ENCODE results near the gene P2RX7.
"Not testable (repeated sequence)": the region's sequence is repeated elsewhere in the genome, so short reads cannot be mapped to it uniquely, and the experiment has no call there.

The P2RX7 gene

GRCh38 chr12:121172145-121172544, 39.5 kb downstream of the P2RX7 start:
- DNase-seq = no peak

- DNase-seq = peak in 8 of 14 donors; percentile 13 to 46 (median 23)
Observed at GRCh38 chr12:121175383-121176119, 42.9 kb downstream of the P2RX7 start.

DNA sequence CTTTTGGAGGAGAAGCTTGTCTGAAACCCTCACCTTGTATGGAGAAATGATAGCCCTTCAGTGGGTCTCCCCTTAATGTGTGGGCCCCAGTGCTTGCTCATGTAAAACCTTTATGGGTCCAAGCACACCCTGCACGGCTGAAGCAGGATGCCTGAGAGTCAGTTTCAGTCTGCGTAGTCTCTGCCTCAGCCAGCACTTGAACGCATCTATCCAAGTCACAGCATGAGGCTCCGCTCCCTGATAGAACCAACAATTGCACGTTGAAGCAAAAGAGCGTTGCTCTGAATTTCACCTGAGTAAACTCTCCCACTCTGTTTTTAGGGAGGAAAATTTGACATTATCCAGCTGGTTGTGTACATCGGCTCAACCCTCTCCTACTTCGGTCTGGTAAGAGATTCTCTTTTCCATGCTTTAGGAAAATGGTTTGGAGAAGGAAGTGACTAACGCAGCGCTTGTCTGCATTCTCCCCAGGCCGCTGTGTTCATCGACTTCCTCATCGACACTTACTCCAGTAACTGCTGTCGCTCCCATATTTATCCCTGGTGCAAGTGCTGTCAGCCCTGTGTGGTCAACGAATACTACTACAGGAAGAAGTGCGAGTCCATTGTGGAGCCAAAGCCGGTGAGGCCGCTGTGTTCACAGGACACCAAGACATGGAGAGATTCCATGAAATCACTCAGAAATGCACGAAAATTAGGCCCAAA, 44.3 kb downstream of the P2RX7 start:
- DNase-seq = peak in 2 of 14 donors; percentile 29 to 90

DNA sequence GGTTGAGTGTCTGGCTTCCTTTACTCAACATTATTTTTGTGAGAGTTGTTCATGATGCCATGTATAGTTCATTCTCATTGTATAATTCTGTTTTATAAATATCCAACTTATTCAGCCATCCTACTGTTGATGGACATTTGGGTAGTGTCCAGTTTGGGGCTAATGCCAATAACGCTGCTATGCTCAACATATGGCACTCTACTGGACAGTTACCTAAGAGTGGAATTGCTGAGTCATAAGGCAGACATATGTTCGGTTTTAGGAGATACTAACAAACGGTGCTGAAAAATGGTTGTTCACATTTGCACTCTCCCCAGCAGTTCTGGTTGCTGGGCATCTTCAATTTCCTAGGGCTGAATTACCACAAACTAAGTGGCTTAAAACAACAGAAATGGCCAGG, 48.5 kb downstream of the P2RX7 start:
- DNase-seq = peak in 1 of 14 donors; percentile 96

- DNase-seq = no peak
Observed at GRCh38 chr12:121182222-121182893, 49.7 kb downstream of the P2RX7 start.

GRCh38 chr12:121184425-121184824, 51.7 kb downstream of the P2RX7 start:
- no peak for DNase-seq

- no peak for DNase-seq
Observed at GRCh38 chr12:121184984-121185889, 52.6 kb downstream of the P2RX7 start.

GRCh38 chr12:121186826-121187225, 54.1 kb downstream of the P2RX7 start:
- no peak for DNase-seq

DNA sequence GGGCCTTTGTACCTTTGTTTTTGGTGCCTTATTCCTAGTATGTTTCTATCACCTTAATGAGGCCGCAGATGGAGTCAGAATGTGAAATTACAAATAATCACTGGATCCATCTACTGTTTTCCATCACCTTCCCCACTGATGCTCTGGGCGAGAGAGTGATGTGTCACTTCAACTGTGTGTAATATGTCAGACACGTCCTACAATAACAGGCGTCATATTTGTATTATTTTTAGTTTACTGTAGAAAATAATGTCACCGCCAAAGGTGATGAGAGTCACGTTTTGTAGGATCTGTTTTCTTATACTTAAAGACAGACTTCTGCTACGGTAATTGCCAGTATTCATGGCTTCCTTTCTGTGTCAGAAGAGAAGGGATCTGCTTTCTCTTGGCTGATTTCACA, 54.8 kb downstream of the P2RX7 start:
- peak in 1 of 14 donors; percentile 25 for DNase-seq

GRCh38 chr12:121188227-121188626, 55.6 kb downstream of the P2RX7 start:
- DNase-seq = no peak

- DNase-seq = no peak
Observed at GRCh38 chr12:121189131-121189530, 56.5 kb downstream of the P2RX7 start.

DNA sequence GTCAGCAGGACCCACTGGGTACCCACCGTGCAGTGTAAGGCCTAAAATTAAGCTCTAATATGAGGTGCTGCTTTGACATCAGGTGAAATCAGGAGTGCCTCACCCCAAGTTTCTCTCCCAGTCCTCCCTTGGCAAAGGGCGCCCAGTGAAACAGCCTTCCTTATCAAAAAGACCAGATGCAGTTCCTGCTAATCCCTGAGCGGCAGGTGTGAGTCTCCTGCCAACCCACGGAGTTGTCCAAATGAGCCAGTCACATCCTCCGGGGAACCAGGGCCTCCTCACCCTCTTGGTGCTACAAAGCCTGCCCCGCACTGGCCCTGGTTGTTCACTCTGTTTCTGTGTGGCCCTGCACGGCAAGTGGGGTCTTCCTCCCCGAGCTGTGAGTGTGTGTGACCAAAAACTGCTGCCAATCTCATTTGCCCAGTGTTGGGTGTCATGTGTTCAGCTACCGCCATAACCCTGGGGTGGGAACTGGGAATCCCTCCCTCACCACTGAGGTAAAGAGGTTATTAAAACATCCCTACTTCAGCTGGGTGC, 57.0 kb downstream of the P2RX7 start:
- DNase-seq = peak in 1 of 14 donors; percentile 58

- DNase-seq = no peak
Observed at GRCh38 chr12:121190523-121191031, 57.9 kb downstream of the P2RX7 start.

- DNase-seq = no peak
Observed at GRCh38 chr12:121191151-121191550, 58.5 kb downstream of the P2RX7 start.

- DNase-seq = peak in 4 of 14 donors; percentile 8 to 17 (median 13)
Observed at GRCh38 chr12:121196902-121197301, 64.2 kb downstream of the P2RX7 start.

DNA sequence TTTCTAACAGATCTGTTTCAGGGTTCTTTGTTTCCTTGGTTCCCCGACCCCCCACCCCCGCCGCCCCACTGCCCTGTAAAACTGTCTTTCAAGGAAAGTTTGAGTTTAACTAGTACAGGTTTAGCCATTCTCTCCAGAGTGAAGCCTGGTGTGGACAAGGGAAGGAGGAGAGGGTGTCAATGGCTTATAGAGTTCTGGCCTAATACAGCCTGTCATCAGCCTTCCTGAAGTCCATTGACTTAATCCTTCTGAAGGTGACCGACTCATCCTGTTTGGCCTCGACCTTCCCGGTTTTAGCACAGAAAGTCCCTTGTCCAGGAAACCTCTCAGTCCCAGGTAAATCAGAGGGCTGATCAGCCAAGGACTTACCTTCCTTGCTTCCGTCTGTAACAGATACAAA, 66.3 kb downstream of the P2RX7 start:
- no peak for DNase-seq

DNA sequence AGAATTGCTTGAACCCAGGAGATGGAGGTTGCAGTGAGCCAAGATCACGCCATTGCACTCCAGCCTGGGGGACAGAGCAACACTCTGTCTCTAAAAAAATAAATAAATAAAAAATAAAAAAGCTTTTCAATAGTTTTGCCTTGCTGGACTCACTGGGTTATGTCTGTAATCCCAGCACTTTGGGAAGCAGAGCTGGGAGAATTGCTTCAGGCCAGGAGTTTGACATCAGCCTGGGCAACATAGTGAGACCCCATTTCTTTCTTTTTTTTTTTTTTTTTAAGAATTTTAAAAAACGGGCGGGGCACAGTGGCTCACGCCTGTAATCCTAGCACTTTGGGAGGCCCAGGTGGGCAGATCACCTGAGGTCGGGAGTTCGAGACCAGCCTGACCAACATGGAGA, 68.5 kb downstream of the P2RX7 start:
- DNase-seq = not testable (repeated sequence)

GRCh38 chr12:121202407-121203355, 70.0 kb downstream of the P2RX7 start:
- DNase-seq = peak in 1 of 14 donors; percentile 36

DNA sequence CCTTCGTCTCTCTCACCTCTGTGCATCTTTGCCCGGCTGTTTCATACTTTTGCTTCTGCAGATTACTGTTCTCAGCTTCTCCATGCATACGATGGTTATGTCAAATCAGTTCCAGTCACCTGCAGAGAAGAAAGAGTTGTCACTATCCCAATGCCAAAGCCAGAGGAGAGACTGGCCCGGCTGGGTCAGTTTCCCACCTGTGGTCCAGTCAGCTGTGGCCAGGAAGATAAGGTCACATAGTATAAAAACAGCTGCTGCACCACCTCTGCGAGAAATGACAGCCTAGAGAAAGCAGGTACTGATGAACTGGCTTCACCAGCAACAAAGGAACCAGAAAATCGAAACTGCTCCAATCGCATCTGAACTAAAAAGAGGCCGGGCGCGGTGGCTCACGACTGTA, 70.8 kb downstream of the P2RX7 start:
- DNase-seq = no peak

GRCh38 chr12:121205491-121205890, 72.8 kb downstream of the P2RX7 start:
- DNase-seq = no peak

GRCh38 chr12:121208571-121208970, 75.9 kb downstream of the P2RX7 start:
- not testable (repeated sequence) for DNase-seq

All from C1 segment of cervical spinal cord (tissue), 14 donors.